NCI-H2029 (cell line): Measurements from ENCODE around the gene NKIRAS1.
"Not testable (repeated sequence)": the region's sequence is repeated elsewhere in the genome, so short reads cannot be mapped to it uniquely, and the experiment has no call there.

Experiments used
- DNase-seq: peaks from one replicate; lab custom pipeline; 2025; lab: John Stamatoyannopoulos, UW

The NKIRAS1 gene

DNA sequence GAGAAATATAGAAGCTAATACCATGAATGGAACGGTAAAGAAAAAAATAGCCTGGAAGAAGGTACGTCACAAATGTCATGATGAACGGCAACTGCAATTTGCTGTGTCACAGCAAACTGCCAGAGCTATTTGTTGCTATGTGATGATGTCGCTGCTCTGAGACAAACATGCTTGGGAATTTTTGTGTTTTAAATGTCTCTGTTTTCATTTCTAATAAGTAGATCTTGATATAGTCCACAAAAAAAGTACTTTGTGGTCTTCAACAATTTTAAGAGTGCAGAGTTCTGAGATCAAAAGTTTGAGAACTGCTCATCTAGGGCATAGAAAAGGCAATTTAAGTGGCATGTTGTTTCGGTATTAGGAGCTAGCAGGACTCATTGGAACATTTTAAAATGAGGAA is 24.0 kb upstream of the NKIRAS1 start:
- DNase-seq: no peak

DNA sequence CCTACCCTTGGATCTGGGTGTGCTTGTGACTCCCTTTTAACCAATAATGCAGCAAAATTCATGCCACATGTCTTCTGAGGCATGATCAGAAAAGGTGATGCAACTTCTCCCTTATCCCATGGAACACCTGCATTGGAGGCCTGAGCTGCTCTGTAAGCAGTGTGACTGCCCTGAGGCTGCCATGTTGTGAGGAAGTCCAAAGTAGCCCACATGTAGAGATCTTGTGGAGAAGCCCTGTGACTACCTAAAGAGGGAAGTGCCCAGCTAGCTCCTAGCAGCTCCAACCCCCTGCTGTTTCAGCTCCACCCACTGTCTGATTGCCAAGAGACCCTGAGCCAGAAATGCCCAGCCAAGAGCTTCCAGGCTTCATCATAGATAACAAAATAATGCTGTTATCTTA is 21.9 kb upstream of the NKIRAS1 start:
- no peak for DNase-seq

DNA sequence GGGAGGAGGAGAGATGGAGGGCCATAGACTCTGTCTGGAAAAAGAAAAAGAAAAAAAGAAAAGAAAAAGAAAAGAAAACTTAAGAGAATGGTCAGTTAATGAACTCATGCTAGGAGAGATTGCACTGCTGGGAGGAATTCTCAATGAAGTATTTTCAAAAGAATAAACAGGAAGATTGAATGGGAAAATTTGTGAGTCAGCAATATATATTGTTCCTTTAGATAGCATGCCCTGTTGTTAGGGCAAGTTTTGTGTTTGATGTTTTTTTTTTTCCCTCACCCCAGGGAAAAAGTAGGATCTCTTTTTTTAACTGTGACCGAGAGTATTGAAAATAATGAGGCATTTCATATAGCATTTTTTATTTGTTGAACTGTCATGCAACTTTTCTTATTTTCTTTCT is 20.5 kb upstream of the NKIRAS1 start:
- DNase-seq: no peak

DNA sequence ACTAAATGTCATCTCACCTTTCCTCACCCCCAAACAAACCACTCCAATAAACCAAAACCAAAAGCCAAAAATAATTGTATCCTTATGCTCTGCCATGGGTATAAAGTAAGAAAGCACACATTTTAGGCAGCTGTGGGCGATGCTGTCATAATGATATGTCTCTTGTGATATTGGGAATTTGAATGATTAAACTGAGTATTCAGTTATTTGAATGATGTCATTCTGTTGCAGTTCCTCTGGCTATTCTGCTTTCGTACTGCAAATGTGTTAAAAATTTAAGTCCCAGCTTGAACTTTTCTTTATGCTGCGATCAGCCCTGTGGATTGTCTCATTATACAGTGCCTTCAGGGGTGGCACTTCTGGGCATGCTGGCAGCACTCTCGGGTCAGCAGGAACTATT is 17.5 kb upstream of the NKIRAS1 start:
- DNase-seq: no peak

DNA sequence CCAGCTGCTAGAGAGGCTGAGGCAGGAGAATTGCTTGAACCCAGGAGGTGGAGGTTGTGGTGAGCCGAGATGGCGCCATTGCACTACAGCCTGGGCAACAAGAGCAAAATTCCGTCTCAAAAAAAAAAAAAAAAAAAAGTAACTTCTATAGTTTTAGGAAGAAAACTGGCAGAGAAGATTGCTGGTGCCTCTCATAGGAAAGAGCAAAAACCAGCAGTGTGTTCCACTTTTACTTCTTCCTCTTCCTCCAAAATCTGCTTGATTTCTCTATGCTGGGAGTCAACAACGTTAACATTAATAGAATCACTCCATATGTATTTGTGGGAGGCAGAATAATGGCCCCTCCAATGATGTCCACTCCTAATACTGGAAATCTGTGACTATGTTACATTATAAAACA is 15.8 kb upstream of the NKIRAS1 start:
- DNase-seq: no peak

DNA sequence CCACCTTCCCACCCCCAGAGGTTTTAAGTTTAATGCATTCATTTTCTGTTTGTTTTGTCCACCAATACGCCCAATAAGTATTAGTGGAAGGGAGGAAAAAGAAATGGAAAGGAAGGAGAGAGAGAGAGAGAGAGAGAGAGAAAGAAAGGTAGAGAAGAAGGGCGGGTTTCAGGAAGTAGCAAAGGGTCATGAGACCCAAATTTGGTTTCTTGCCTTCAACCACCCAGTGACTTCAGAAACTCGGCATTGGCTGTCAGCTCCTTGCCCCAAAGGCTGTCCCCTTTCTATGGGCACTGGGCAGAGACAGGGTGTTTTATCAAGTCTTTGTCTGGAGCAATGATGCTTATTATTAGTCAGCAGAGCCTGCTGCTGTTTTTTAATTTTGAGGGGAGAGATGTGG is 14.8 kb upstream of the NKIRAS1 start:
- no peak for DNase-seq

DNA sequence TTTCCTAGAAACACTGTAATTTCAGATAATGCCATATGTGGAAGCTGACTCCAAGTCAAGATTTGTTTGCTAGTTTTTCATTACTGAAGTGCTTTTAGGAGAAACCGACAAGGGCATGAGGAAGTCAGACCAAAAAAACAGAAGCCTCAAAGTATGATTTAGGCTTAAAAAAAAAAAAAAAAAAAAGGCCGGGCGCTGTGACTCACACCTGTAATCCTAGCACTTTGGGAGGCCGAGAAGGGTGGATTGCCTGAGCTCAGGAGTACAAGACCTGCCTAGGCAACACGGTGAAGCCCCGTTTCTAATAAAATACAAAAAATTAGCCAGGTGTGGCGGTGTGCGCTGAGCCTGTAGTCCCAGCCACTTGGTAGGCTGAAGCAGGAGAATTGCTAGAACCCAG is 11.7 kb upstream of the NKIRAS1 start:
- DNase-seq: peak; percentile 14

DNA sequence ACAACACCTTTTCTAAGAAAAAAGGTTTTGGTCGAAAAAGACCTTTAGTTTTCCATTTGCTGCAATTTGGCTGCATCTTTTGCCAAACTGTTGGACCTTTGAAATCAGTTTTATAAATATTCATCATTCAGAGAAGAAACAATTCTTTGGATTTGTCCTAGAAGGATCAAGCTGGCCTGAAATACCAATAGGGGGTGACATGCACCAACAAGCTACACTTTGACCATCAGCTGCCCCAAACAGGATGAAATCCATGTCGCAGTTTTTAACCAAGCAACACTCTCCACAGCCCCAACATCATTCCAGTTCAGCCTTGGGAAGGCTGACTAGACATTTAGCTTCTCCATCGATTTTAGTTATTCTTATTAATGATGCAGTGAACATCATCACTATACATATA is 9.9 kb upstream of the NKIRAS1 start:
- DNase-seq: no peak

DNA sequence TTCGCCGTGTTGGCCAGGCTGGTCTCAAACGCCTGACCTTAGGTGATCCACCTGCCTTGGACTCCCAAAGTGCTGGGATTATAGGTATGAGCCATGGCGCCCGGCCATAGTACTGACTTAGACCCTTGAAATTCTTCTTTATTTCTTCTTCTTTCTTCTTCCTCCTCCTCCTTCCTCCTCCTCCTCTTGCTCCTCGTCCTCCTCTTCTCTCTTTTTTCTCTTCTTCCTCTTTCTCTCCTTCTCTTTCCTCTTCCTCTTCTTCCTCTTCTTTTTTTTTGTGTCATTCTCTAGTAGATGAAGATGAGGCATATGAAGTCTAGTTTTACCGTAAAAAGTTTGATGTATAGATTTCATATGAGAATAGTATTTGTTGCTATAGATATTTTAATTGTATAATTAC is 9.5 kb upstream of the NKIRAS1 start:
- no peak for DNase-seq

DNA sequence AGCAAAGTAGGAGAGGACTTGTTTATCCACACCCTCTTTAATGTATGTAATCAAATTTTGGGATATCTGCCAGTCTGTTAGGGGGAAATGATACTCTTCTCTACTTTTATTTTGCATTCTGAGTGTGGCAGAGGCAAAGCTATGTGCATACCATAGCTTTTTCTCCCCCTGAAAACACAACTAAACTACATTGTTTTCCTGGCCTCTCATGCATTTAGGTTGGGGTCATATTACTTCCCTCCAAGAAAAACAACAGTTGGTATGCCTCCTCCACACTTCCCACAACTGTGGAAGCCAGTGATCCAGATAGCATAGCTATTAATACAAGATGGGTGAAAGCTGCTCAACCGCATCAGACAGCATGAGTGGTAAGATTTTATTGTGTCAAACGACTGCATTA is 7.0 kb upstream of the NKIRAS1 start:
- no peak for DNase-seq

DNA sequence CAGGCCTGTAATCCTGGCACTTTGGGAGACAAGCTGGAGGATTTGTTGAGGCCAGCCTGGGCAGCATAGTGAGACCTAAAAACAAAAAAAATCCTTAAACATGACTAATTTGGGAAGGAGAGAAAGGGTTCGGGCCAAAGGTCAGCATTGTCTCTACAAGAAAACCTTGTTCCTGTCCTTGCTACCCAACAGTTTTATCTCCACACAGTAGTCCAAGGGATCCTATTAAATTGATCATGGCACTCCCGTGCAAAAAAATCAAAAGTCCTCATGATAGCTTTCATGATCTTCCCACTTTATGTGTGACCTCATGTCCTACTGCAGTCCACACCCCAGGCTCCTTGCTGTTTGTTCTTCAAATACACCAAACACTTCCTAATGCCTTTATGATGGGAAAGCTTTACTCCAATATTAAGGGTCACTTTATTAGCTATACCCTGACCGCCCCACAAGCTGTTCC is 4.3 kb upstream of the NKIRAS1 start:
- DNase-seq: no peak

DNA sequence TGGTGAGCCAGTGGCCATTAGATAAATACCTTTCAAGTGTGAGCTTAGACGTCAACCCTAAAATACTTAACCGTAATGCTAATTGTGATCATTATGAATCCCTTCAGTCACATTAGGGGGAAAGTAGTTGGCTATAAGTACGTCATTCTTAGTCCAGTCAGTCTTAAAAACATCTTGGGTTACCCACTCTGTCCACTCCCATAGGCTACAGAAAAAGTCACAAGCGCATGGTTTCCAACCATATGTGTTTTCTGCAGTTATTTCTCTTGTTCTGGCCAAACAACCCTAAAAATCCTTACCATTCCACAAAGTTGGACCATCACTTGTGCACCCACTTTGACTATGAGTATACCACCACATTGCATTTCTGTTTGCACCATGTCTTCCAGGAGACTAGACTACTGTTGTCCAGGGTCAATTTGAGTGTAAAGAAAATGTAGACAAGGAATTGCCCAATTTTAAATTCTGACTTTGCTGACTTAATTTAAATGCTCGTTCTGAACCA is 3.4 kb upstream of the NKIRAS1 start:
- no peak for DNase-seq

DNA sequence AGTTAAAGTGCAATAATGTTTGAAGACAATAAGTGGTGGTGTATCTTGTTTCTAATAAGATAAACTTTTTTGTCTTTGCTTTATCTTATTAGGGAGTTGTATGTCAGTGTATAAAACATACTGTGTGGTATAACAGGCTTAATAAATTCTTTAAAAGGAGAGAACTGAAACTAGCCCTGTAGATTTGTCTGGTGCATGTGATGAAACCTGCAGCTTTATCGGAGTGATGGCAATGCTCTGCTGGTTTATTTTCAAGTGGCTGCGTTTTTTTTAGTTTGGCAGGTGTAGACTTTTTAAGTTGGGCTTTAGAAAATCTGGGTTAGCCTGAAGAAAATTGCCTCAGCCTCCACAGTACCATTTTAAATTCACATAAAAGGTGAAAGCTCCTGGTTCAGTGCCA is 2.8 kb upstream of the NKIRAS1 start:
- no peak for DNase-seq

DNA sequence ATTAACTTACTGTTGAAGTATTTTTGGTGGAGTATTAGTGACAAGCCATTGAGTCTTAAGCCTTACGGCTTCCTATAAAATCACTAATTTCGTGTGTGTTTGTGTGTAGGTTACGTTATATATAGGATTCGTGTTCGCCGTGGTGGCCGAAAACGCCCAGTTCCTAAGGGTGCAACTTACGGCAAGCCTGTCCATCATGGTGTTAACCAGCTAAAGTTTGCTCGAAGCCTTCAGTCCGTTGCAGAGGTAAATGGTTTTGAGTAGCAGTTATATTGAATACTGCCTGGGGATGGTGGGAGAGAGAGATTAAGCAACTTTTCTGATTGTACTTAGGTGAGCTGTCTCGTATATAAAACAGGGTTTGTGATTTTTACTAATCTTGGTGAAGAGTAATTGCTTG is 1.5 kb upstream of the NKIRAS1 start:
- not testable (repeated sequence) for DNase-seq

DNA sequence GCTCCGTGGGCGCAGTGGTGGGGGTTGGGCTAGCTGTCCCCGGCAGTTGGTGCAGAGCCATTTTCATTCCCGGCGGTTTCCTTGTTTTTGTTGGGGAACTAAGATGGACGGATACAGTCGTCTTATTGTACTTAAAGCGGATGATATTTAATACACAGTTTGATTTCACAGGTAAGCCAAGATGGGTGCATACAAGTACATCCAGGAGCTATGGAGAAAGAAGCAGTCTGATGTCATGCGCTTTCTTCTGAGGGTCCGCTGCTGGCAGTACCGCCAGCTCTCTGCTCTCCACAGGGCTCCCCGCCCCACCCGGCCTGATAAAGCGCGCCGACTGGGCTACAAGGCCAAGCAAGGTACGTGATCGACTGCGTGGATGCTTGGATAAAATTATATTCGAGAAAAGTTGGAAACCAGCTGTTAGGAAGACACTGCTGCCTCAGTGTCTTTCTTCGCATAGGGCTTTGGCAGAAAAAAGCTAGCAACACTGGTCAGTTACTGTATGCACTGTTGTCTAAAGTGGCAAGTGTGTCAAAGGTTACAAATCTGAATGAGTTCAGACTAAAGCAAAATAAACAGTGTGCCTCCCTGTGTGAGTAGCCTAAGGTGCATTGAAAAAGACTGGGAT is 1.0 kb upstream of the NKIRAS1 start:
- peak; percentile 61 for DNase-seq

DNA sequence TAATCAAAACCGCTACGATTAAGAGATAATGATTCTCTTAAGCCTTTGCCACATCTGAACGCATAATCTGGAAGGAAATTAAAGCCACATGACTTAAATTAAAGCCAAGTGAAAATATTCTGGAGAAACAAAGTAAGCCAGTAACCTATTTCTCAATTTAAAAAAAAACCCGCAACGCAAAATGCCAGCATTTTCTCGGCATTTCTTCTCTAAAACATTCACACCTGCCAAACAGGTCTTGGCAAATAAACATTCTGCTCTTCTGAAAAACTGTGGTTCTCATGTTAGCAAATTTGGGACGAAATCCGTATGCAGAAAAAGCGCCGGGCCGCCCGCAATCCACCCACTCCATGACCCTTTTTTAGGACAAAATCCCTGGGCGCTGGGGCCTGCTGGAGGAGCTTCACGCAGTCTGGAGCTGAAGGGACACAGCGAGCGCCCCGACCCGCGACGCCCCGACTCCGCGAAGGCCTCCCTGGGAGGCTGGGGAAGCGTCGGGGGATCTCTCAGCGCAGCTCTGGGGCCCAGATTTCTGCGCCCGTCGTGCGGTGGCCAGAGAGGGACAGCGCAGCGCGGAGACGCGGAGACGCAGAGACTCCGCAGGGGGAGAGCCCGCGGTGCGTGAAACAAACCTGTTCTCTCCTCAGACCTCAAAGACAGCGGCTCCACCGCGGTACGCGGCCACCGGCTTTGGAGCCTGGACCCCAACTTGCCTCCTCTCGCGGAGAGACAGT is 471 bp downstream of the NKIRAS1 start:
- peak; percentile 55 for DNase-seq

DNA sequence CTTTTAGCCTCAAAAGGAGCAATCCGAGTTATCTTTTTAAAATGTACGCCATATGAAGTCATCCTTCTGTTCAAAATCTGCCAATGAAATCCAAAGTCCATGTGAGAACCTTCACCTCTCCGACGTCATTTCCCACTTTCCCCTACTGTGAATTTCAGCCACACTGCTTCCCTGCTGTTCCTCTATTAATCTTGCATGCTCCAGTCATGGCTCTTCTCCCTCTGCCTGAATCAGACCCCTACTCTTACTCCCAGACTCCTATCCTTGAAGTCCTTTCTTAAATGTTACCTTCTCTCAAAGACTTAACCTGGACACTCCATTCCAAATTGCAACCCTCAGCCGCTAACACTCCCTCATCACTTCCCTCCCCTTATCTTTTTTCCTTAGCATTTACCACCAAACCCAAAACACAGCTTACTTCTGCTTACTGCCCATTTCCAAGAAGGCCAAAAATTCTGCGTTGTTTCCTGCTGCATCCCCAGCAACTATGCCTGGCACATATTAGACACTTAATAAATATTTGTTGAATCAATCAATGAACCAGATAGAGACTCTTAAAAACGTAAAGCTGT is 1.2 kb downstream of the NKIRAS1 start:
- no peak for DNase-seq

DNA sequence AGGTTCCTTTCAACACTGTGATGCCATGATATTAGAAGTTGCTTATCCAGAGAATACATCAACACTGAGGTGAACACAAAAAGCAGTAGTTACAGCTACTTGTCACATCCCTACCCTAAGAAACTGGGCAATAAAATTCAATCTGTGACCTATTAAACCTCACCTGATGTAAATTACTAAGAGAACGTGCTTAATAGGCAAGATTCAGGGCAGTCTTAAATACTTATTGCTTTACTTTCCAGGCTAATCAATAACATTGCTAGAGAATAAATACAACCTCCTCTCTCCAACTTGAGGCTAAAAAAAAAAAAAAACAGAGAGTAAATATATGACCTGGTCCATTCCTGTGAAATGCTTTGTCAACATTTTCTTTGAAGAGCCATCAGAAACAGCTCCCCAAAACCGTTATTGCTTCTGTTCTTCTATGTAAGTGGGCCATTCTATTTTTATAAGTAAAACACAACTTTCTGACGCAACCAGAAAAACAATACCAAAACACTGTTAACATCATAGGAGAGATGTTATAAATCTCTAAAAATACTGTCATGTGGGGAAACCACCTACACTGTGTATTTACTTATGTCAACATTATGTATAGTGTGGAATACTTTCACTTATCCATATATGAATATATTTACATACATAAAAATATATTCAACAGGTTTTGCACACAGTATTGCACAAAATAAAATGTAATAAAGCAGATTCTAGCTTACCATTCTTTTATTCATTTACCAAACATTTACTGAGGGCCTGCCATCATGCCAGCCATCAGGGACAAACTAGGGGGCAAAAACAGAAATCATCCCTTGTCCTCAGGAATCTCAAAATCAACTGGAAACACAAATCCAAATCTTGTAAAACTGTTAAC is 2.7 kb downstream of the NKIRAS1 start:
- no peak for DNase-seq

DNA sequence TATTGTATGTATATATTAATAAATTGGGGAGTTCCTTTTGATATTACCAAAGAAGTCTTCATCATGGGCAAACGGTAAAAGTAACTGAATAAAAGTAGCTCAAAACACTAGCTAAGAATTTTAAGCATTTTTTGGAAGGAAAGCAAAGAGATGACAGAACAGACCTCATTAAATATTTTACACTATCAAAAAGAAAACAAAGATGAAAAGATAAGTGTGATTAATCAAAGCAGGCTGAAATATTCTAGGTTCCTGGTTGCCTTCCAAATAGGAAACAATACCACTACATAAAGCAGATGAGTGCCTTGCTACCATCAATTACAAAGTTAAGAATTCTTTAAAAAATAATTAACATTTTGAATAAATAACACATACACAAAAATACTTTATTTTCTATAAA is 3.6 kb downstream of the NKIRAS1 start:
- no peak for DNase-seq

DNA sequence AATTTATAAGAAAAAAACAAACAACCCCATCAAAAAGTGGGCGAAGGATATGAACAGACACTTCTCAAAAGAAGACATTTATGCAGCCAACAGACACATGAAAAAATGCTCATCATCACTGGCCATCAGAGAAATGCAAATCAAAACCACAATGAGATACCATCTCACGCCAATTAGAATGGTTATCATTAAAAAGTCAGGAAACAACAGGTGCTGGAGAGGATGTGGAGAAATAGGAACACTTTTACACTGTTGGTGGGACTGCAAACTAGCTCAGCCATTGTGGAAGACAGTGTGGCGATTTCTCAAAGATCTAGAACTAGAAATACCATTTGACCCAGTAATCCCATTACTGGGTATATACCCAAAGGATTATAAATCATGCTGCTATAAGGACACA is 4.5 kb downstream of the NKIRAS1 start:
- DNase-seq: not testable (repeated sequence)

DNA sequence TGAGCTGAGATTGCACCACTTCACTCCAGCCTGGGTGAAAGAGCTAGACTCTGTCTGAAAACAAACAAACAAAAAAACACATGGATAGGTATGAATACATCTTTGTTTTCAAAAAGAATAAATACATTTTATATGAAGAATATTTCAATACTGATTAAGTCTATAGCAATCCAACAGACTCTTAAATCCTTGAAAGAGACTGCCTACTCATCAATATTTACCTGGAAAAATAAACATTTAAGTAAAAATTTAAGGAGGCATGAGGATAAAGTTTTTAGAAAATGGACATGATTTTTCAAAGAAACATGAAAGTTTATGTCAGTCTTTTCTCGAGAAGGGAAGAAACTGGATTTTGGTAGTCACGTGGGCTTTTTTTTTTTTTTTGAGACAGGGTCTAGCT is 5.4 kb downstream of the NKIRAS1 start:
- DNase-seq: no peak

DNA sequence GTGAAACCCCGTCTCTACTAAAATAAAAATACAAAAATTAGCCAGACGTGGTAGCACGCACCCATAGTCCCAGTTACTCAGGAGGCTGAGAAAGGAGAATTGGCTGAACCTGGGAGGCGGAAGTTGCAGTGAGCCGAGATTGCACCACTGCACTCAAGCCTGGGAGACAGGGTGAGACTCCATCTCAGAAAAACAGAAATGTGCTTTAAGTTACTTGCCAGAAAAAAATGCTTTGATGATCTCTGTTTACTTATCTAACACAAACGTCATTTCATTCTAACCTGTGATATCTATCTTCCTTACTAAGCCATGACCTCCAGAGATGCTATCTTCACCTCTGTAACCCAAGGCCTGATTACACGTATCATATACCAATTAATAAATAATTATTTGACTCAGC is 7.4 kb downstream of the NKIRAS1 start:
- no peak for DNase-seq
